ACC112 (cell line): Measurements from ENCODE around the gene MAGED2.
"Not testable (repeated sequence)": the region's sequence is repeated elsewhere in the genome, so short reads cannot be mapped to it uniquely, and the experiment has no call there.

Source experiments
- H2AFZ ChIP-seq: fragments of 200-600 bp; sonication (generic); one replicate; pipeline ENCODE4 v1.6.0; 2017; ENCODE audit warnings: antibody characterized with exemption, low read length; ENCODE audit not compliant: unreplicated experiment
- H3K27ac ChIP-seq: fragments of 200-600 bp; sonication (generic); 2 replicates; pipeline ENCODE4 v1.5.1; 2014; ENCODE audit warnings: low read depth, mild to moderate bottlenecking, antibody characterized with exemption, low read length, moderate library complexity
- H3K27me3 ChIP-seq: fragments of 200-600 bp; sonication (generic); 2 replicates; pipeline ENCODE4 v1.6.1; 2014; ENCODE audit warnings: mild to moderate bottlenecking, antibody characterized with exemption, low read length, moderate library complexity, mixed read lengths; ENCODE audit not compliant: insufficient read depth
- H3K36me3 ChIP-seq: fragments of 200-600 bp; sonication (generic); 2 replicates; pipeline ENCODE4 v1.6.1; 2016; ENCODE audit warnings: mild to moderate bottlenecking, antibody characterized with exemption, low read length, moderate library complexity, mixed read lengths; ENCODE audit not compliant: insufficient read depth
- H3K4me1 ChIP-seq: fragments of 200-600 bp; sonication (generic); one replicate; pipeline ENCODE4 v1.6.1; 2016; ENCODE audit warnings: low read length, mixed read lengths; ENCODE audit not compliant: insufficient read depth, unreplicated experiment, control insufficient read depth
- H3K4me3 ChIP-seq: fragments of 200-600 bp; sonication (generic); 2 replicates; pipeline ENCODE4 v1.5.1; 2014; ENCODE audit warnings: mild to moderate bottlenecking, low read depth, low read length
- H3K79me2 ChIP-seq: fragments of 200-600 bp; sonication (generic); one replicate; pipeline ENCODE4 v1.6.0; 2016; ENCODE audit warnings: low read length; ENCODE audit not compliant: control insufficient read depth, unreplicated experiment, insufficient read depth

MAGED2 gene

DNA sequence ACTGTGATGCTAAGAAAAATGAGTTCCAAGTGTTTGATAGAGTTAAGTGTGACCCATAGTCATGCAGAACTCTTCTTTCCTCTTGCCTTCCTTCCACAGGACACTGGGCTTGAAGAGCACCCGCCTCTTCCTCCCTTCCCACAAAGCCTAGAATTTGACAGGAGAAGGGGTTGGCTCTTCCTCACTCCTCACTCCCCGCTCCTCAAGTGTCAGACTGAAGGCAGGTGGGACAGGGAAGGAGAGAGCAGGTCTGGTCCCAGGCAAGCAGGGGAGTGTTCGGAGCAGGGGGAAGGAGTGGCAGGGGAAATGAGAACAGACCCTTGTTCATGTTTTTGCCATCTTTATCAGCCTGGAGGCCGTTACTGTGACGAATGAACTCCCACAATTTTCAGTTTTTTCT is 10.7 kb downstream of the MAGED2 start:
- Histone ChIP-seq H3K27me3 (no peaks in the 10 kb centered on the region), H3K36me3 (peaks cover 7% of the 10 kb centered on the region; the same call in 1 of the 2 replicates), H3K4me3 (no peak overlapping the region), H3K79me2 (no peaks in the 10 kb centered on the region), H3K4me1 (no peaks in the 10 kb centered on the region), H2AFZ (no peak overlapping the region), H3K27ac (no peak overlapping the region)

DNA sequence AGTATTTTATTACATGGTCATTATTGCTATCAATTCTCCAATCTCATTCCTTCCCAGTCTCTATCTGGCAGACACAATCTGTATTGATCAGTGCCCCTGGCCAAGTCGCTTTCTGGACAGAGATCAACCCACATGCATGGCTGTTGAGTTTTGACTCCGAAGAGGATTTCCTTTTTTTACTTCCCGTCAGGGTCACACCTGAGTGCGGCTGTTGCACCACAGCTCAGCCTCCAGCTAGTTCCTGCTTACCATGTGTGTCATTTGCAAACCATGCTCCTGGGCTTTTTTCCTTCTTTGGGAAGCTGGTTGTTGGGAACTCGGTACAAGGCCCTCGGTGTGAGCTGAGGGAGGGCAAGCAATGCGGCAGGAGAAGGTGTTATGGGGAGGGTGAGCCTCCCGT is 11.7 kb downstream of the MAGED2 start:
- H3K27me3 ChIP-seq = no peaks in the 10 kb centered on the region
- H3K36me3 ChIP-seq = no peaks in the 10 kb centered on the region
- no peak overlapping the region for H3K4me3 ChIP-seq
- H3K79me2 ChIP-seq = no peaks in the 10 kb centered on the region
- no peak overlapping the region for H2AFZ ChIP-seq
- H3K27ac ChIP-seq = no peak overlapping the region
- H3K4me1 ChIP-seq = no peaks in the 10 kb centered on the region

DNA sequence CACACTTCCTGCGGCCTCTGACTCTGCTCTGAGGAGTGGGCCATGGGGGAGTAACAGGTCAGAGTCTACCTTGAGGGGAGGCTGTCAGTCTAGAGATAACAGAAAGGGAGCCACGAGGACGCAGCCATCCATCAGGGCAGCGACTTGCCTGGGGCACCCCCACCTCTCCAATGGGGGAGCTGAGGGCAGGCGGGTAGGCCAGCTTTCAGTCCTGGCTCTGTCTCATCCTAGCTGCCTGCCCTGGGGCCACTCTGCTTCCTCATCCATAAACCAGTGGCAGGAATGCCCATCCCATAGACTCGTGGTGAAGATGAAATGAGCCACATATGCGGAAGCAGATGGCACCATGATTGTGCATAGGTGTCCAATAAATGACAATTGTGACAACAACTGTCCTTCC is 13.2 kb downstream of the MAGED2 start:
- Histone ChIP-seq H3K36me3 (no peaks in the 10 kb centered on the region), H2AFZ (no peak overlapping the region), H3K79me2 (no peaks in the 10 kb centered on the region), H3K27ac (no peak overlapping the region), H3K4me1 (no peaks in the 10 kb centered on the region), H3K27me3 (no peaks in the 10 kb centered on the region), H3K4me3 (no peak overlapping the region)

DNA sequence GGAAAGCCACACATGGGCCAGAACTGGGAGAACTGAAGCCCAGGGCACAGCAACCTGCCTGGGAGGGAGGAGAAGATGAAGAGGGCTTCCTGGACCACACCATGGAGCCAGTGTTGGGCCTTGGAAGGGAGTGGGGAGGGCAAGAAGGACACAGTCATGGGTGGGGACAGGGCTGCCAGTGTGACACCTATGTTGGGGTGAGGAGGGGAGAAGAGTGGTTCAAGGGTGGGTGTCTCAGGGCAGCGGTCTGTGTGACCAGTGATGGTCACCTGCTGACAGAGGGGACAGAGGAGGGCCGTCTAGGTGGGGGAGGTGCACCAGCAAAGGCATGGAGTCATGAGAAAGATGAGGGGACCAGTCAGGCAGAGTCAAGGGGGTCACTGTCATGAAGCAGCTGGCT is 13.8 kb downstream of the MAGED2 start:
- H3K4me3 ChIP-seq = no peak overlapping the region
- H3K27ac ChIP-seq = no peak overlapping the region
- no peaks in the 10 kb centered on the region for H3K79me2 ChIP-seq
- no peaks in the 10 kb centered on the region for H3K36me3 ChIP-seq
- H3K4me1 ChIP-seq = no peaks in the 10 kb centered on the region
- H3K27me3 ChIP-seq = no peaks in the 10 kb centered on the region
- H2AFZ ChIP-seq = no peak overlapping the region

DNA sequence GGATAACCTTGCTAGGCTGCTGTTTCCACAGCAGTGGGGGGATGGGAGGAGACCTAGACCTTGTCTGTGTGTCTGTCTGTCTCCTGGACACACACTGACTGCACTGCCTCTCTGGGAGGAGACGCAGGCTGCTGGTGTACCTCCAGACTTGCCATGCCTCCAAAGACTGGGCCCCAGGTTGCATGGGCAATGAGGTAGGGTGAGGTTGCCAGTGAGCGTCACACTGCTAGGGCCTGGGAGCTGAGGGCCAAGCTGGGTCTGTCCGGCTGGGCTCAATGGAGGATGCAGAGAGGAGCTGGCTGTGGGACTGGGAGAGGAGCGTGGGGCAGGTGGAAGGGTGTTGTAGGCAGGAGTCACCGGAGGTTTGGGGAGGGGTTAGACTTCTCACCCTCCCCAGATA is 16.6 kb downstream of the MAGED2 start:
- Histone ChIP-seq H3K4me3 (no peak overlapping the region), H3K4me1 (no peaks in the 10 kb centered on the region), H3K27ac (no peak overlapping the region), H2AFZ (no peak overlapping the region), H3K79me2 (no peaks in the 10 kb centered on the region), H3K36me3 (no peaks in the 10 kb centered on the region), H3K27me3 (no peaks in the 10 kb centered on the region)

DNA sequence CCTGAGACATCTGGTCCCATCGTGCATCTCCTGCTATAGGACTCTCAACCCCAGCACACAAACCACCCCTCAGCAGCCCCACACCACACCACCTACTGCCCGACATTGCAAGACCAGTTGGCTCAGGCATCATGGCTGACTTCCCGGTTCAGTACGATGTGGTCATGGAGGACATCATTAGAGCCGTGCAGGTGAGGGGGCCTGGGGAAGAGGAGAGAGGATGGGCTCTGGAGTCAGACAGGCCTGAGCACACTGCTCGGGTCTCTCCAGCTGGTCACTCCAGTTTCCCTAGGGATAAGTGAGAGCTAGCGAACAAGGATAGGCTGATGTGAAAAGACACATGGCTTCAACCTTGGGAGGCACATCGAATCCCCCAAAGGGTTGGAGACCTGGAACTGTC is 17.2 kb downstream of the MAGED2 start:
- H2AFZ ChIP-seq = no peak overlapping the region
- H3K27ac ChIP-seq = no peak overlapping the region
- no peak overlapping the region for H3K4me3 ChIP-seq
- H3K36me3 ChIP-seq = no peaks in the 10 kb centered on the region
- H3K4me1 ChIP-seq = no peaks in the 10 kb centered on the region
- no peaks in the 10 kb centered on the region for H3K79me2 ChIP-seq
- no peaks in the 10 kb centered on the region for H3K27me3 ChIP-seq

DNA sequence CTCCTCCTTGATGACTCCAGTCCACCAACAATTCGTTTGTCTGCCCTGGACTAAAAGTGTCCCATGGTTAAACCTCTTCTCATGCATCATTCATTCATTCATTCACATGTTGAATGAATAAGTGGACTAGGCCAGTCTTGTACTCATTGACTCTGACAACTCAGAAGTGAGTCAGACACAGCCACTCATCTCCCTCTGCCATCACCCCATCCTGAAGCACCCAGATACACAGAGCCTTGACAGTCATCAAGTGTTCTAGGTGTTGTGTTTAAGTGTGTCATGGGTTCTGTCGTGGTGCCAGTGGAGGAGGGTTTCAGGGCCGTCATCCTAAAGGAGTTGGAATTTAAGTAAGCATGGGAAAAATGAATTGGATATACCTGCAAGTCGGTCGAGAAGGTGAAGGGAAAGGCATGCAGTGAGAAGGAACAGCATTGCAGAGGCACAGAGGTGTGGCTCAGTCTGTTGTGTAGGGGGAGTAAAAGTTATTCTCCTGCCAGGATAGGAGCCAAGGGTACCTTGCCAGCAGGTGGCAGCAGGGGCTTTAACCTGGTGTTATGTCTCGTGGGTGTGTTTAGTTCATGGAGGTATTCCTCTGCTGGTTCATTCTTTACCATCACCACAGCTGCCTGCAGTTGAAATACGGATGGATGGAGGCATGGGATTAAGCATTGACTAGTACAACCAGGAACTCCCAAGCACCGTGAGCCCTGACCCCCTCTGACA is 18.3 kb downstream of the MAGED2 start:
- Histone ChIP-seq H3K27ac (no peak overlapping the region), H3K4me3 (no peak overlapping the region), H2AFZ (no peak overlapping the region), H3K4me1 (no peaks in the 10 kb centered on the region), H3K27me3 (no peaks in the 10 kb centered on the region), H3K79me2 (no peaks in the 10 kb centered on the region), H3K36me3 (no peaks in the 10 kb centered on the region)

DNA sequence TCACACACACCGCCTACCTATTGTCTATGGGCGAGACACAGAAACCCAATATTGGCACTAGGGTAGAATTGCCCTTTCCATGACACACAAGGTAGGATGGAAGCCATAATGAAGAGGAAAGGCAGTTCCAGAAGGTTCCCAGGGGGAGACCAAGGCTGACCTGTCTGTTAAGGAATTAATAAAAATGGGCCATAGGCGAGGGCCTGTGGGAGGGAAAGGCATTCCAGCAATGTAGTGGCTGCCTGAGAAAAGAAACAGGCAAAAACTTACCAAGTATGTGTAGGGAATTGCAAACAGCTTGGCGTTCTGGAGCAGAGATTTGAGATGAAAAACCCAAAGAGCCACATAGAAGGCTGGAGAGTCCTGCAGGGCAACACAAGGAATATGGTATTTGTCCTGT is 19.1 kb downstream of the MAGED2 start:
- no peaks in the 10 kb centered on the region for H3K27me3 ChIP-seq
- no peak overlapping the region for H2AFZ ChIP-seq
- H3K4me3 ChIP-seq = no peak overlapping the region
- no peaks in the 10 kb centered on the region for H3K4me1 ChIP-seq
- no peaks in the 10 kb centered on the region for H3K79me2 ChIP-seq
- no peak overlapping the region for H3K27ac ChIP-seq
- no peaks in the 10 kb centered on the region for H3K36me3 ChIP-seq

DNA sequence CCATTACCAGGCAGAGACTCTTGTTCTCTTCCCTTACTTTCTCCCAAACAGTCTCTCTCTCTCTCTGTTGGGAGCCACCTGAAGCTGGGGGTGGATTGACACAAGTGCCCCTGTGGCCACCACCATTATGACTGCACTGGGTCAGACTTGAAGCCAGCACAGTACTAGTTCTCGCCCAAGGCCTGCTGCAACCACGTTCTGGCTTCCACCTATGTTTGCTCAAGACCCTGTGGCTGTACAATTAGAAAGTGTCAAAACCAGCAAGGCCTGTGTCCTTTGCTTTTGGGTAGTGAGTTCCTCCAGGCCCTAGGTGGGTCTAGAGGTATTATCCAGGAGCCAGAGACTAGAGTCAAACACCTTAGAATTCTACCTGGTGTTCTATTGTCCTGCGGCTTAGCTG is 31.0 kb downstream of the MAGED2 start:
- Histone ChIP-seq H3K36me3 (no peaks in the 10 kb centered on the region), H3K4me1 (no peaks in the 10 kb centered on the region), H2AFZ (no peak overlapping the region), H3K27me3 (peaks cover 8% of the 10 kb centered on the region), H3K4me3 (no peak overlapping the region), H3K79me2 (no peaks in the 10 kb centered on the region), H3K27ac (no peak overlapping the region)

DNA sequence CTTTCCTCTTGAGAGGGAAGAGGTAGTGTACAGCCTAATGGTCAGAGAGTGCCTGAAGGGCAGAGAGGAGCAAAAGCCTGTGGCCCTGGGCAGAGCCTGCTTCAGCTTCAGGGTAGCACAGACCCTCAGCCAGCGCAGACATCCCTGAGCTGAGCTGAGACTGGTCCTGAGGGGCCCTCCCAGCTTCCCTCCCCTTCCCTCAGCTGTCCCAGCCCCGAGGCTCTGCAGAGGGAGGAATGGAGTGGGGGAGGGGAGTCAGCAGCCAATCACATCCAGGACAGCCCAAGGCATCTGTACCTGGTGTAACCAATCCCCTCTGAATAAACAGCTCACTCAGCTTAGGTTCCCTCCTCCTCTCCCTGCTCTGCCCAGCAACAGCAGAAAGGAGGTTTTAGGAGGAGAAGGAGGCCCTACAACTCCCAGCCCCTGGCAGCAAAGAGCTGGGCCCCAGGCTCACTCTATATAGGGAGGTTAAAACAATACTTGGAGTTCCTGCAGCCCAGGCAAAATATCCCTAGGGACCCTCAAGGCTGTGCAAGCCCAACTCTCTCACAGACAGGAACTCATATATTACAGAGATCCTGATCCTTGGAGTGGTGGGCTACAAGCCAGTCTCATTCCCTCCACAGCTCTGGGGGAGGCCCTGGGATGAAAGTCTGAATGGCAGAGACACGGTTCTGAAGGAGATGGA is 33.8 kb downstream of the MAGED2 start:
- H2AFZ ChIP-seq, H3K27me3 ChIP-seq, H3K4me3 ChIP-seq, H3K79me2 ChIP-seq, H3K4me1 ChIP-seq, H3K27ac ChIP-seq, H3K36me3 ChIP-seq: not testable (repeated sequence)

DNA sequence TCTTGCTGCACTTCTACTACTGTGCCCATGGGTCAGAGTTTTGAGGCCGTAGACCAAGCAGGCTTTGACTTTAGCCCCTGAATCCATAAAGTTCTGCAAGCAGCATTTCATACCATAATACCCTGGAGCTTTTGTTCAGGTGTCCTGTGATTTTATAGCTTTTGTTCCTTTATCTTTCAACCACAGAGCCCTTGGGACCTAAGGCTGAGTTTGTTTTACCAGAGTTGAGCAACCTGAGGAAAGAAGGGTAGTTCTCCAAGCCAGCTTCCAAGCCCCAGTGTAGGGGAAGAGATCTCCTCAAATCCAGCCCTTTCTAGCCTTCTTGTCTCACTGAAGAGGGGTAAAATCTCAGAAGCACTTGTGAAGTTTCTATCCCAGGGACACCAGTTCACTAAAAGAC is 35.1 kb downstream of the MAGED2 start:
- no peak overlapping the region for H3K4me3 ChIP-seq
- H3K27me3 ChIP-seq = no peaks in the 10 kb centered on the region
- no peaks in the 10 kb centered on the region for H3K79me2 ChIP-seq
- H3K4me1 ChIP-seq = no peaks in the 10 kb centered on the region
- no peak overlapping the region for H2AFZ ChIP-seq
- no peaks in the 10 kb centered on the region for H3K36me3 ChIP-seq
- no peak overlapping the region for H3K27ac ChIP-seq
